ENCODE data around the gene CFAP74. TPM values are rescaled to one million over a fixed set of nuclear protein-coding genes. Genes with fewer than 3 reads are reported as not detected.

The CFAP74 gene
- total RNA-seq, 1 experiment from 2014 or later: 0.28 TPM

DNA sequence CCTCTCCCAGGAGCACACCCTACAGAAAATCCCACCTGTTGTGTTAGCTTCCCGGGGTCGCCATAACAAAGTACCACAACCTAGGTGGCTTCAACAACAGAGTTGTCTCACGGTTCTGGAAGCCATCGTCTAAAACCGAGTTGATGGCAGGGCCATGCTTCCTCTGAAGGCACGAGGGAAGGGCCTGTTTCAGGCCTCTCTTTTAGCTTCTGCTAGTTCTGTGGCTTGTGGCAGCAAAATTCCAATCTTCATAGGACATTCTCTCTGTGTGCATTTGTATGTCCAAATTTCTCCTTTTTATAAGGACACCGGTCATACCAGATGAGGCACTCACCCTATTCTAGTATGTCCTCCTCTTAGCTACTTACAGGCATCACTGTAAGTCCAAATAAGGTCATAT, 3.2 kb downstream of the CFAP74 start:
- Histone ChIP-seq H3K14ac (ENCODE audit: insufficient read depth, low read length) (no peak overlapping the region), H3K79me1 (ENCODE audit: insufficient read depth, low read depth, low read length, poor library complexity, severe bottlenecking) (no peaks in the 10 kb centered on the region), H2BK5ac (ENCODE audit: insufficient read length, low read length) (no peak overlapping the region), H2BK15ac (ENCODE audit: low read depth, low read length) (no peak overlapping the region), H4K8ac (replicated peaks; ENCODE audit: insufficient read length, low read depth, low read length) (no peak overlapping the region), H3K56ac (ENCODE audit: insufficient read length, low read depth, low read length) (no peak overlapping the region), H3K9me3 (ENCODE audit: control insufficient read depth, low read depth, low read length) (no peaks in the 10 kb centered on the region), H3K27me3 (ENCODE audit: insufficient read depth, low read length) (no peaks in the 10 kb centered on the region), H3K4me2 (ENCODE audit: insufficient read depth, insufficient read length, low read length) (no peak overlapping the region), H2BK12ac (ENCODE audit: insufficient read length, low read depth, low read length) (no peak overlapping the region), H4K5ac (ENCODE audit: insufficient read length, low read depth, low read length) (no peak overlapping the region), H3K4me1 (ENCODE audit: insufficient read depth, low read length) (no peaks in the 10 kb centered on the region), H3T11ph (ENCODE audit: low read length) (no peak overlapping the region), H3K27ac (ENCODE audit: insufficient read length, low read depth, low read length) (no peak overlapping the region), H3K18ac (ENCODE audit: insufficient read length, low read depth, low read length) (no peak overlapping the region), H3K23me2 (ENCODE audit: insufficient read length, low read depth, low read length, poor library complexity, severe bottlenecking) (peaks cover 6% of the 10 kb centered on the region), H3K79me2 (ENCODE audit: insufficient read depth, low read length) (no peaks in the 10 kb centered on the region), H2AFZ (ENCODE audit: low read length) (no peak overlapping the region), H3K4ac (ENCODE audit: low read depth, low read length) (no peak overlapping the region), H4K20me1 (ENCODE audit: control insufficient read depth, insufficient read depth, insufficient read length) (no peaks in the 10 kb centered on the region), H2AK5ac (ENCODE audit: insufficient read length, low read length) (no peak overlapping the region), H2BK120ac (ENCODE audit: low read depth, low read length, poor library complexity, severe bottlenecking) (no peak overlapping the region), H2BK20ac (ENCODE audit: low read depth, low read length, poor library complexity, severe bottlenecking) (no peak overlapping the region), H3K9ac (ENCODE audit: extremely low read depth, insufficient read length, low read length) (no peak overlapping the region), H4K91ac (ENCODE audit: insufficient read length, low read depth, low read length) (no peak overlapping the region), H3K23ac (ENCODE audit: insufficient read length, low read depth, low read length) (no peak overlapping the region)
- H3K27ac Mint-ChIP-seq: no peak overlapping the region; a peak in 1 of 7 replicates
- peaks cover 17 to 18% of the 10 kb centered on the region in 2 experiments for H3K4me1 Mint-ChIP-seq
- no CpG with 5 or more reads among the region's 7 CpGs for WGBS (ENCODE audit: extremely low coverage, insufficient read length, low lambda C conversion rate)
- TF ChIP-seq, protein P1, sequence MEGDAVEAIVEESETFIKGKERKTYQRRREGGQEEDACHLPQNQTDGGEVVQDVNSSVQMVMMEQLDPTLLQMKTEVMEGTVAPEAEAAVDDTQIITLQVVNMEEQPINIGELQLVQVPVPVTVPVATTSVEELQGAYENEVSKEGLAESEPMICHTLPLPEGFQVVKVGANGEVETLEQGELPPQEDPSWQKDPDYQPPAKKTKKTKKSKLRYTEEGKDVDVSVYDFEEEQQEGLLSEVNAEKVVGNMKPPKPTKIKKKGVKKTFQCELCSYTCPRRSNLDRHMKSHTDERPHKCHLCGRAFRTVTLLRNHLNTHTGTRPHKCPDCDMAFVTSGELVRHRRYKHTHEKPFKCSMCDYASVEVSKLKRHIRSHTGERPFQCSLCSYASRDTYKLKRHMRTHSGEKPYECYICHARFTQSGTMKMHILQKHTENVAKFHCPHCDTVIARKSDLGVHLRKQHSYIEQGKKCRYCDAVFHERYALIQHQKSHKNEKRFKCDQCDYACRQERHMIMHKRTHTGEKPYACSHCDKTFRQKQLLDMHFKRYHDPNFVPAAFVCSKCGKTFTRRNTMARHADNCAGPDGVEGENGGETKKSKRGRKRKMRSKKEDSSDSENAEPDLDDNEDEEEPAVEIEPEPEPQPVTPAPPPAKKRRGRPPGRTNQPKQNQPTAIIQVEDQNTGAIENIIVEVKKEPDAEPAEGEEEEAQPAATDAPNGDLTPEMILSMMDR (conservative IDR thresholded peaks at IDR 0.05): no peak
- no peaks in the 10 kb centered on the region for H3K36me3 Mint-ChIP-seq (ENCODE audit: insufficient read depth in 1 of 3, low read depth in 3 of 3)
- H3K9me3 Mint-ChIP-seq: 0 out of 5 replicates have a peak, but pooled peaks cover 0 to 3% of the 10 kb centered on the region in 2 experiments
- no peak for DNase-seq
- no peak overlapping the region for H3K4me3 Mint-ChIP-seq
- peaks cover 15% of the 10 kb centered on the region for H3K27me3 Mint-ChIP-seq (ENCODE audit: low read depth)
